GM23248 (cell line): ENCODE data around the gene ARF1. TPM values are rescaled to one million over a fixed set of nuclear protein-coding genes. Genes with fewer than 3 reads are reported as not detected.
A peak's percentile ranks its signal among the peaks of the same experiment; 100 is the strongest.

Source experiments
- DNase-seq: peaks from one replicate; pipeline ENCODE4 v3.0.0-alpha.2; 2015
- H2AFZ ChIP-seq: fragments of 200-600 bp; sonication (generic); 2 replicates; pipeline ENCODE4 v1.6.1; 2016; ENCODE audit warnings: antibody characterized with exemption
- H3F3A ChIP-seq: fragments of 200-600 bp; sonication (generic); 2 replicates; pipeline ENCODE4 v1.6.1; 2016; ENCODE audit warnings: mild to moderate bottlenecking, antibody characterized with exemption, mixed run types; ENCODE audit not compliant: insufficient read depth
- H3K27ac ChIP-seq: fragments of 200-600 bp; sonication (generic); 2 replicates; pipeline ENCODE4 v1.5.1; 2016; ENCODE audit warnings: mild to moderate bottlenecking
- H3K27me3 ChIP-seq: fragments of 200-600 bp; sonication (generic); replicated peaks from 2 replicates; pipeline ENCODE4 v1.6.1; 2016; ENCODE audit warnings: mild to moderate bottlenecking; ENCODE audit not compliant: insufficient read depth
- H3K36me3 ChIP-seq: fragments of 200-600 bp; sonication (generic); 2 replicates; pipeline ENCODE4 v1.6.1; 2016; ENCODE audit warnings: low read depth, mild to moderate bottlenecking
- H3K4me1 ChIP-seq: fragments of 200-600 bp; sonication (generic); 2 replicates; pipeline ENCODE4 v1.6.1; 2016; ENCODE audit warnings: mild to moderate bottlenecking; ENCODE audit not compliant: insufficient read depth
- H3K4me2 ChIP-seq: fragments of 200-600 bp; sonication (generic); one replicate; pipeline ENCODE4 v1.6.1; 2016; ENCODE audit warnings: mild to moderate bottlenecking; ENCODE audit not compliant: unreplicated experiment
- H3K4me3 ChIP-seq: fragments of 200-600 bp; sonication (generic); 2 replicates; pipeline ENCODE4 v1.5.1; 2016; ENCODE audit warnings: mild to moderate bottlenecking
- H3K79me2 ChIP-seq: fragments of 200-600 bp; sonication (generic); 2 replicates; pipeline ENCODE4 v1.6.1; 2016; ENCODE audit warnings: mild to moderate bottlenecking; ENCODE audit not compliant: insufficient read depth
- H3K9ac ChIP-seq: fragments of 200-600 bp; sonication (generic); 2 replicates; pipeline ENCODE4 v1.6.1; 2016; ENCODE audit warnings: mild to moderate bottlenecking
- H3K9me2 ChIP-seq: fragments of 200-600 bp; sonication (generic); 2 replicates; pipeline ENCODE4 v1.6.1; 2016; ENCODE audit warnings: mixed run types, mild to moderate bottlenecking, moderate library complexity; ENCODE audit not compliant: insufficient read depth
- H3K9me3 ChIP-seq: fragments of 200-600 bp; sonication (generic); one replicate; pipeline ENCODE4 v1.6.1; 2017; ENCODE audit warnings: low read depth
- H4K20me1 ChIP-seq: fragments of 200-600 bp; sonication (generic); 2 replicates; pipeline ENCODE4 v1.6.0; 2016; ENCODE audit not compliant: insufficient read depth
- EZH2 ChIP-seq: fragments of 200-600 bp; sonication (generic); IDR thresholded peaks from 2 replicates; pipeline ENCODE4 v1.6.1; 2018; ENCODE audit warnings: antibody characterized with exemption, mild to moderate bottlenecking; ENCODE audit not compliant: insufficient read depth, poor library complexity, severe bottlenecking
- EZH2phosphoT487 ChIP-seq: fragments of 200-600 bp; sonication (generic); IDR thresholded peaks from 2 replicates; pipeline ENCODE4 v1.6.1; 2018; ENCODE audit warnings: antibody characterized with exemption, moderate library complexity, mild to moderate bottlenecking, low read depth; ENCODE audit not compliant: insufficient read depth
- WGBS, 2 experiments: methylation state at CpG; one replicate each; pipeline ENCODE4 v1.1.6; 2015 to 2017; ENCODE audit warnings: low lambda C conversion rate in 2 of 2, low coverage in 1 of 2; ENCODE audit errors: missing lambda C conversion rate in 2 of 2; 5-methylcytosine and 5-hydroxymethylcytosine counted together
- in situ Hi-C: fragments of 300-500 bp; cut with MboI; formaldehyde crosslinking; loops from 2 replicates; pipeline ENCODE4 v1.15.0; 2020
- polyA plus RNA-seq: library from polyadenylated mRNA; unstranded; fragments of >200 nt; fragmentation: Nextera tagmentation; extraction: Ambion mirVana; gene quantifications from 2 replicates; pipeline ENCODE4 v1.2.1, GENCODE V29; 2016
- total RNA-seq: library from RNA; depleted of rRNA; stranded (reverse); fragments of >200 nt; shearing (Covaris generic); gene quantifications from 2 replicates; pipeline ENCODE4 v1.2.3, GENCODE V29; 2014

ARF1 gene
- total and polyA plus RNA-seq, 2 experiments from 2014 or later: 292 to 656 TPM

- 0 out of 2 replicates have a peak overlapping the region, but pooled peaks have one; percentile 93 for H3K27ac ChIP-seq
- H3K9me2 ChIP-seq: no peaks in the 10 kb centered on the region
- H3K79me2 ChIP-seq: peaks cover 82% of the 10 kb centered on the region
- H2AFZ ChIP-seq: no peak overlapping the region
- H3K27me3 ChIP-seq: no peaks in the 10 kb centered on the region
- H3K4me1 ChIP-seq: peaks cover 19% of the 10 kb centered on the region
- no peaks in the 10 kb centered on the region for H3K9me3 ChIP-seq
- H4K20me1 ChIP-seq: peaks cover 24% of the 10 kb centered on the region; the same call in 1 of the 2 replicates
- no peak overlapping the region for H3K4me2 ChIP-seq
- in situ Hi-C loops: no loop called here
- no peaks in the 10 kb centered on the region for H3K36me3 ChIP-seq
- H3K9ac ChIP-seq: peak overlapping the region; percentile 96
- peak overlapping the region; percentile 19; the same call in 1 of the 2 replicates for H3K4me3 ChIP-seq
- H3F3A ChIP-seq: no peaks in the 10 kb centered on the region
- TF ChIP-seq EZH2: no peak
- TF ChIP-seq EZH2phosphoT487: no peak
- 75% methylated on average over 12 of the region's 12 CpGs for WGBS, 2 experiments
- no peak for DNase-seq
Observed at GRCh38 chr1:228143480-228144192, 61.1 kb downstream of the ARF1 start.

- H3K4me3 ChIP-seq: no peak overlapping the region
- H3K9me2 ChIP-seq: no peaks in the 10 kb centered on the region
- H2AFZ ChIP-seq: no peak overlapping the region
- in situ Hi-C loops: no loop called here
- H3K27me3 ChIP-seq: no peaks in the 10 kb centered on the region
- DNase-seq: no peak
- H3K79me2 ChIP-seq: peaks cover 89% of the 10 kb centered on the region
- 87 to 91% methylated on average over 16 of the region's 16 CpGs for WGBS, 2 experiments
- peaks cover 24% of the 10 kb centered on the region; the same call in 1 of the 2 replicates for H4K20me1 ChIP-seq
- H3K4me1 ChIP-seq: peaks cover 25% of the 10 kb centered on the region
- no peak overlapping the region for H3K9ac ChIP-seq
- no peak for TF ChIP-seq EZH2phosphoT487
- TF ChIP-seq EZH2: no peak
- H3K36me3 ChIP-seq: no peaks in the 10 kb centered on the region
- no peak overlapping the region for H3K27ac ChIP-seq
- H3K4me2 ChIP-seq: no peak overlapping the region
- no peaks in the 10 kb centered on the region for H3F3A ChIP-seq
- H3K9me3 ChIP-seq: no peaks in the 10 kb centered on the region
Observed at GRCh38 chr1:228144193-228144992, 61.9 kb downstream of the ARF1 start.

GRCh38 chr1:228144993-228145343 lies 62.5 kb downstream of the ARF1 start:
- no peaks in the 10 kb centered on the region for H3K27me3 ChIP-seq
- TF ChIP-seq EZH2phosphoT487: no peak
- no peak for TF ChIP-seq EZH2
- H3K4me1 ChIP-seq: peaks cover 29% of the 10 kb centered on the region
- H3K36me3 ChIP-seq: no peaks in the 10 kb centered on the region
- H3K4me3 ChIP-seq: no peak overlapping the region
- peaks cover 24% of the 10 kb centered on the region; the same call in 1 of the 2 replicates for H4K20me1 ChIP-seq
- peaks cover 95% of the 10 kb centered on the region for H3K79me2 ChIP-seq
- DNase-seq: no peak
- no peaks in the 10 kb centered on the region for H3F3A ChIP-seq
- H3K9me3 ChIP-seq: no peaks in the 10 kb centered on the region
- H3K27ac ChIP-seq: no peak overlapping the region
- no peak overlapping the region for H3K4me2 ChIP-seq
- H2AFZ ChIP-seq: no peak overlapping the region
- H3K9ac ChIP-seq: no peak overlapping the region
- WGBS, 2 experiments: 74 to 79% methylated on average over 8 of the region's 8 CpGs
- in situ Hi-C loops: no loop called here
- no peaks in the 10 kb centered on the region for H3K9me2 ChIP-seq

- no peaks in the 10 kb centered on the region for H3K27me3 ChIP-seq
- no peaks in the 10 kb centered on the region for H3K36me3 ChIP-seq
- TF ChIP-seq EZH2phosphoT487: no peak
- TF ChIP-seq EZH2: no peak
- no peaks in the 10 kb centered on the region for H3F3A ChIP-seq
- DNase-seq: no peak
- in situ Hi-C loops: no loop called here
- H3K79me2 ChIP-seq: peaks cover 94% of the 10 kb centered on the region
- H3K4me1 ChIP-seq: peaks cover 37% of the 10 kb centered on the region
- H3K9ac ChIP-seq: no peak overlapping the region
- H3K9me2 ChIP-seq: no peaks in the 10 kb centered on the region
- no peak overlapping the region for H3K27ac ChIP-seq
- H3K4me3 ChIP-seq: no peak overlapping the region
- no peaks in the 10 kb centered on the region for H3K9me3 ChIP-seq
- no peak overlapping the region for H3K4me2 ChIP-seq
- 89 to 90% methylated on average over 31 of the region's 31 CpGs for WGBS, 2 experiments
- peaks cover 24% of the 10 kb centered on the region; the same call in 1 of the 2 replicates for H4K20me1 ChIP-seq
- H2AFZ ChIP-seq: no peak overlapping the region
Observed at GRCh38 chr1:228145463-228146416, 63.2 kb downstream of the ARF1 start.
